OCI-LY1 (cell line): Measurements from ENCODE around the gene PACRG.

Experiments used
- H2AFZ ChIP-seq: fragments of 200-600 bp; sonication (generic), shearing (Covaris generic); 2 replicates; pipeline ENCODE4 v1.6.0; 2014; ENCODE audit warnings: antibody characterized with exemption, mild to moderate bottlenecking, low read length
- H3F3A ChIP-seq: fragments of 200-600 bp; sonication (generic), shearing (Covaris generic); 2 replicates; pipeline ENCODE4 v1.6.0; 2014; ENCODE audit warnings: mild to moderate bottlenecking, antibody characterized with exemption, low read length, moderate library complexity; ENCODE audit not compliant: insufficient read depth
- H3K27ac ChIP-seq: fragments of 200-600 bp; sonication (generic); 2 replicates; pipeline ENCODE4 v1.5.1; 2014; ENCODE audit warnings: low read length, mixed run types, mild to moderate bottlenecking, low read depth; ENCODE audit not compliant: poor library complexity, severe bottlenecking
- H3K27me3 ChIP-seq: fragments of 200-600 bp; sonication (generic); 2 replicates; pipeline ENCODE4 v1.6.0; 2014; ENCODE audit warnings: antibody characterized with exemption, mild to moderate bottlenecking, low read length, moderate library complexity; ENCODE audit not compliant: insufficient read depth
- H3K36me3 ChIP-seq: fragments of 200-600 bp; sonication (generic); 2 replicates; pipeline ENCODE4 v1.6.1; 2014; ENCODE audit warnings: mild to moderate bottlenecking, antibody characterized with exemption, low read length, moderate library complexity, mixed read lengths; ENCODE audit not compliant: insufficient read depth
- H3K4me1 ChIP-seq: fragments of 200-600 bp; sonication (generic); 2 replicates; pipeline ENCODE4 v1.5.1; 2014; ENCODE audit warnings: mild to moderate bottlenecking, low read length, moderate library complexity; ENCODE audit not compliant: insufficient read depth, severe bottlenecking
- H3K4me2 ChIP-seq: fragments of 200-600 bp; sonication (generic), shearing (Covaris generic); 2 replicates; pipeline ENCODE4 v1.6.1; 2014; ENCODE audit warnings: low read length
- H3K4me3 ChIP-seq: fragments of 200-600 bp; sonication (generic); 2 replicates; pipeline ENCODE4 v1.5.1; 2014; ENCODE audit warnings: low read length, low read depth, mild to moderate bottlenecking, mixed read lengths; ENCODE audit not compliant: poor library complexity, severe bottlenecking
- H3K79me2 ChIP-seq: fragments of 200-600 bp; shearing (Covaris generic); 2 replicates; pipeline ENCODE4 v1.6.1; 2016; ENCODE audit warnings: mixed run types, low read length, mixed read lengths; ENCODE audit not compliant: insufficient read depth
- H3K9ac ChIP-seq: fragments of 200-600 bp; sonication (generic), shearing (Covaris generic); 2 replicates; pipeline ENCODE4 v1.6.1; 2014; ENCODE audit warnings: mild to moderate bottlenecking, low read length, mixed read lengths
- H3K9me2 ChIP-seq: fragments of 200-600 bp; sonication (generic), shearing (Covaris generic); 2 replicates; pipeline ENCODE4 v1.6.1; 2014; ENCODE audit warnings: low read depth, mild to moderate bottlenecking, low read length, mixed read lengths
- H3K9me3 ChIP-seq: fragments of 200-600 bp; shearing (Covaris generic); 2 replicates; pipeline ENCODE4 v1.6.1; 2014; ENCODE audit warnings: low read length, mixed read lengths
- H4K20me1 ChIP-seq: fragments of 200-600 bp; sonication (generic), shearing (Covaris generic); 2 replicates; pipeline ENCODE4 v1.6.0; 2016; ENCODE audit warnings: mild to moderate bottlenecking, low read length; ENCODE audit not compliant: insufficient read depth
- EZH2 ChIP-seq: fragments of 200-600 bp; sonication (generic), shearing (Covaris generic); IDR thresholded peaks from 2 replicates; pipeline ENCODE4 v1.8.0; 2017; ENCODE audit warnings: borderline replicate concordance, mixed run types, mild to moderate bottlenecking, antibody characterized with exemption, low read length, moderate library complexity, mixed read lengths
- TF ChIP-seq, protein P1 (sequence below): fragments of 200-600 bp; sonication (generic), shearing (Covaris generic); IDR thresholded peaks from 2 replicates; pipeline ENCODE4 v1.5.1; 2017; ENCODE audit warnings: mild to moderate bottlenecking, antibody characterized with exemption, low read length, moderate library complexity, mixed read lengths

The PACRG gene

DNA sequence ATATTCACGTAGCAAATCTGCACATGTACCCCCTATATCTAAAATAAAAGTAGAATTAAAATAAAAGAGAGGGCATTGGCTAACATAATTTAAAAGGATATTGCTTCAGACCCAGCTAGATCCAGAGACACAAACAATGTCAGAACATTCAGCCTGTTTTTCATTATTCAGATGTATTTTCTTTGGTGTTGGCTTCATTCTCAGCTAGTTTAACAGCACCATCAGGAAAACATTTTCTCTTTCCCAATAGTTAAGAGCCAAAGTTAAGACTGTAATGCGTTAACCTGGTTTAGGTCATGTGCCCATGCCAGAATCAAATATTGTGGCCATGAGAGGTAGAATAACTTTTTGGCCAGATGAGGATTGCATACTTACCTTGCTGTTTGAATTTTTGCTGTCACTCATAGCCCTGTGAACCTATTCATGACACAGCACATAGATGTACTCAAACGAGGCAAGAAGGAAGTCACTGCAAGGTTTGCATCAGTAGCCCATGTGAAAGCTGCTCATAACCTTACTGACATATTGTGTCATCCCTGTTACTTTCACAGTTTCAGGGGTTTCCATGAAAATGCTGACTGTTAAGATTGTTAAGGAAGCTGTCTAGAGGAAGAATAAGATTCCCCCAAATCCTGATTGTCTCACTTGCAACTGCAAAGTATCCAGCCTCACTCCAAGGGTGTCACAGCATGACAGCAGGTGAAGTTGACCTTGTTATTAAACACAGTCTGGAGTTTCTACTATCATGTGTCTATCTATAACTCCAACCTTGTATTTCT lies 233.1 kb downstream of the PACRG start:
- Histone ChIP-seq H4K20me1 (no peaks in the 10 kb centered on the region), H2AFZ (no peak overlapping the region), H3K36me3 (no peaks in the 10 kb centered on the region), H3K4me2 (no peak overlapping the region), H3K9me3 (no peaks in the 10 kb centered on the region), H3K9me2 (no peaks in the 10 kb centered on the region), H3K9ac (no peak overlapping the region), H3K27ac (no peak overlapping the region), H3K4me1 (no peaks in the 10 kb centered on the region), H3K4me3 (no peak overlapping the region), H3F3A (no peaks in the 10 kb centered on the region), H3K79me2 (no peaks in the 10 kb centered on the region), H3K27me3 (no peaks in the 10 kb centered on the region)
- TF ChIP-seq, protein P1, sequence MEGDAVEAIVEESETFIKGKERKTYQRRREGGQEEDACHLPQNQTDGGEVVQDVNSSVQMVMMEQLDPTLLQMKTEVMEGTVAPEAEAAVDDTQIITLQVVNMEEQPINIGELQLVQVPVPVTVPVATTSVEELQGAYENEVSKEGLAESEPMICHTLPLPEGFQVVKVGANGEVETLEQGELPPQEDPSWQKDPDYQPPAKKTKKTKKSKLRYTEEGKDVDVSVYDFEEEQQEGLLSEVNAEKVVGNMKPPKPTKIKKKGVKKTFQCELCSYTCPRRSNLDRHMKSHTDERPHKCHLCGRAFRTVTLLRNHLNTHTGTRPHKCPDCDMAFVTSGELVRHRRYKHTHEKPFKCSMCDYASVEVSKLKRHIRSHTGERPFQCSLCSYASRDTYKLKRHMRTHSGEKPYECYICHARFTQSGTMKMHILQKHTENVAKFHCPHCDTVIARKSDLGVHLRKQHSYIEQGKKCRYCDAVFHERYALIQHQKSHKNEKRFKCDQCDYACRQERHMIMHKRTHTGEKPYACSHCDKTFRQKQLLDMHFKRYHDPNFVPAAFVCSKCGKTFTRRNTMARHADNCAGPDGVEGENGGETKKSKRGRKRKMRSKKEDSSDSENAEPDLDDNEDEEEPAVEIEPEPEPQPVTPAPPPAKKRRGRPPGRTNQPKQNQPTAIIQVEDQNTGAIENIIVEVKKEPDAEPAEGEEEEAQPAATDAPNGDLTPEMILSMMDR, result no peak
- TF ChIP-seq EZH2, result no peak

DNA sequence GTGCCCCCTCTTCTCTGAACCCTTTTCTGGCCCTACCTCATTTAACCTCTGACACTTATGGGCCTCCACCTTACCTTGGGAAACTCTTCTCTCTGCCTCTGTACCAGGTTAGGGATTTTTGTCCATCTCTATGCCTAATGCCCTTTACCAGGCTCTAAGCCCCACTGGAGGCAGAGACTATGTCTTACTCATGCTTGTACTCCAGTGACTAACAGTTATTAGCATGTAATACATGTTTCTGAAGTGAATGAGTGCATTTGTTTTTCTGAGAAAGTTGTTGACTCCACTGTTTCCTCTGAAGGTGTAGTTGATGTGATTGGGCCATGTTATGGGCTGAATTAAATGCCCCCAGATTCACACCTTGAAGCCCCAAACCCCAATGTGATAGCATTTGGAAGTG lies 234.3 kb downstream of the PACRG start:
- H3K9ac ChIP-seq, result no peak overlapping the region
- no peak overlapping the region for H3K4me3 ChIP-seq
- H3F3A ChIP-seq, result no peaks in the 10 kb centered on the region
- no peaks in the 10 kb centered on the region for H3K4me1 ChIP-seq
- no peaks in the 10 kb centered on the region for H3K79me2 ChIP-seq
- H3K36me3 ChIP-seq, result no peaks in the 10 kb centered on the region
- H3K27me3 ChIP-seq, result no peaks in the 10 kb centered on the region
- no peak overlapping the region for H3K27ac ChIP-seq
- no peaks in the 10 kb centered on the region for H4K20me1 ChIP-seq
- no peak overlapping the region for H2AFZ ChIP-seq
- H3K9me3 ChIP-seq, result no peaks in the 10 kb centered on the region
- TF ChIP-seq, protein P1, result no peak
- no peak for TF ChIP-seq EZH2
- H3K4me2 ChIP-seq, result no peak overlapping the region
- no peaks in the 10 kb centered on the region for H3K9me2 ChIP-seq

DNA sequence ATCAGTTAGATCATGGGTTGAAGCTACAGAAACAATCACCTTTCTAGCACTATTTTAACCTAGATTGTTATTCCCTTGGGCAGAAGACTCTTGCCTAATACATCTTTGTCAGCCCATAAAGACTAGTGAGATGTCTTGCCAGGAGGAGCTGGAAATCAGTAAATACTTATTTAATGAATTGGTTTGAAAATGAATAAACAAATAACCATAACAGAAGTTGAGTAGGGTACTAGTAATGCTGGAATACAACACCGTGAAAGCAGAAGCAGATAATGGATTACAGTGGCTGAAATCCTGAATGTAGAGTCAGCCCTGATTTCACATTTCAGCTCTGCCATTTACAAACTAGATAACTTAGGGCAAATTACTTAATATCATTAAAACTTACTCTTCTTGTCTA lies 236.1 kb downstream of the PACRG start:
- TF ChIP-seq, protein P1, result no peak
- no peak for TF ChIP-seq EZH2
- Histone ChIP-seq H3K27ac (no peak overlapping the region), H3K36me3 (no peaks in the 10 kb centered on the region), H3K4me3 (no peak overlapping the region), H3K9ac (no peak overlapping the region), H3K9me2 (no peaks in the 10 kb centered on the region), H3K4me2 (no peak overlapping the region), H3K79me2 (no peaks in the 10 kb centered on the region), H3K4me1 (no peaks in the 10 kb centered on the region), H4K20me1 (no peaks in the 10 kb centered on the region), H2AFZ (no peak overlapping the region), H3K27me3 (no peaks in the 10 kb centered on the region), H3K9me3 (no peaks in the 10 kb centered on the region), H3F3A (no peaks in the 10 kb centered on the region)
